GM12878 (cell line): ENCODE data around the gene ITGB5.

Source experiments
- ATF3 ChIP-seq: IDR thresholded peaks from 2 replicates; pipeline ENCODE4 v1.6.1; 2011; ENCODE audit warnings: low read depth, mild to moderate bottlenecking, low read length, moderate library complexity, borderline replicate concordance; ENCODE audit errors: extremely low read depth
- CHD2 ChIP-seq: IDR thresholded peaks from 2 replicates; pipeline ENCODE4 v1.6.1; 2011; ENCODE audit warnings: low read depth, low read length, improper control_type of control experiment, borderline replicate concordance
- DPF2 ChIP-seq: fragments of 450-650 bp; IDR thresholded peaks from 2 replicates; pipeline ENCODE4 v1.6.1; 2017; ENCODE audit warnings: mild to moderate bottlenecking
- EP300 ChIP-seq, 2 experiments: fragments of 150-350 bp in 1 of 2; IDR thresholded peaks; 2 replicates each; pipeline ENCODE4 v1.6.1; 2011 to 2012; ENCODE audit warnings: low read depth in 2 of 2, low read length in 2 of 2, borderline replicate concordance in 1 of 2, improper control_type of control experiment in 1 of 2, inconsistent platforms in 1 of 2; ENCODE audit not compliant: control insufficient read depth in 1 of 2
- FOXM1 ChIP-seq: IDR thresholded peaks from 2 replicates; pipeline ENCODE4 v1.6.1; 2012; ENCODE audit warnings: low read depth, mild to moderate bottlenecking, inconsistent platforms, low read length, moderate library complexity
- GABPA ChIP-seq: IDR thresholded peaks from 2 replicates; pipeline ENCODE4 v1.6.1; 2014; ENCODE audit warnings: antibody characterized with exemption, low read depth, mild to moderate bottlenecking, inconsistent platforms
- NFYB ChIP-seq: IDR thresholded peaks from 2 replicates; pipeline ENCODE4 v1.6.1; 2011; ENCODE audit warnings: low read depth, mild to moderate bottlenecking, low read length, improper control_type of control experiment, moderate library complexity; ENCODE audit not compliant: insufficient read depth
- PAX8 ChIP-seq: fragments of 450-650 bp; IDR thresholded peaks from 2 replicates; pipeline ENCODE4 v1.6.1; 2017; ENCODE audit warnings: mild to moderate bottlenecking, moderate library complexity
- POLR2AphosphoS5 ChIP-seq: IDR thresholded peaks from 2 replicates; pipeline ENCODE4 v1.6.1; 2011; ENCODE audit warnings: mild to moderate bottlenecking, low read length, inconsistent platforms
- TF ChIP-seq, protein P1 (sequence below), 3 experiments: IDR thresholded peaks in 2 of 3; conservative IDR thresholded peaks in 1 of 3; 2 replicates each; pipeline ENCODE4 v1.5.1; 2011; ENCODE audit warnings: low read depth in 3 of 3, low read length in 3 of 3, mild to moderate bottlenecking in 3 of 3, control low read depth in 2 of 3, moderate library complexity in 2 of 3, inconsistent platforms in 1 of 3, mixed read lengths in 1 of 3; ENCODE audit not compliant: control insufficient read depth in 2 of 3, insufficient read depth in 1 of 3; ENCODE audit errors: extremely low read depth in 1 of 3
- TF ChIP-seq, protein P2 (sequence below): IDR thresholded peaks from 2 replicates; pipeline ENCODE4 v1.6.1; 2011; ENCODE audit warnings: low read depth, low read length, improper control_type of control experiment, borderline replicate concordance

GRCh38 chr3:124885466-124886167, 1.5 kb downstream of the ITGB5 start:
- TF ChIP-seq EP300 (IDR thresholded peaks at IDR 0.05; ENCODE audit: borderline replicate concordance in 1 of 2, control insufficient read depth in 1 of 2, low read depth in 2 of 2, low read length in 2 of 2) = no peak
- TF ChIP-seq DPF2 = no peak
- TF ChIP-seq PAX8 = no peak
- TF ChIP-seq ATF3 = no peak
- TF ChIP-seq, protein P1, sequence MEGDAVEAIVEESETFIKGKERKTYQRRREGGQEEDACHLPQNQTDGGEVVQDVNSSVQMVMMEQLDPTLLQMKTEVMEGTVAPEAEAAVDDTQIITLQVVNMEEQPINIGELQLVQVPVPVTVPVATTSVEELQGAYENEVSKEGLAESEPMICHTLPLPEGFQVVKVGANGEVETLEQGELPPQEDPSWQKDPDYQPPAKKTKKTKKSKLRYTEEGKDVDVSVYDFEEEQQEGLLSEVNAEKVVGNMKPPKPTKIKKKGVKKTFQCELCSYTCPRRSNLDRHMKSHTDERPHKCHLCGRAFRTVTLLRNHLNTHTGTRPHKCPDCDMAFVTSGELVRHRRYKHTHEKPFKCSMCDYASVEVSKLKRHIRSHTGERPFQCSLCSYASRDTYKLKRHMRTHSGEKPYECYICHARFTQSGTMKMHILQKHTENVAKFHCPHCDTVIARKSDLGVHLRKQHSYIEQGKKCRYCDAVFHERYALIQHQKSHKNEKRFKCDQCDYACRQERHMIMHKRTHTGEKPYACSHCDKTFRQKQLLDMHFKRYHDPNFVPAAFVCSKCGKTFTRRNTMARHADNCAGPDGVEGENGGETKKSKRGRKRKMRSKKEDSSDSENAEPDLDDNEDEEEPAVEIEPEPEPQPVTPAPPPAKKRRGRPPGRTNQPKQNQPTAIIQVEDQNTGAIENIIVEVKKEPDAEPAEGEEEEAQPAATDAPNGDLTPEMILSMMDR (IDR thresholded peaks at IDR 0.05 in 2 of 3, conservative IDR thresholded peaks at IDR 0.05 in 1 of 3; ENCODE audit: control insufficient read depth in 2 of 3, extremely low read depth in 1 of 3, insufficient read depth in 1 of 3, low read depth in 3 of 3, low read length in 3 of 3) = no peak
- TF ChIP-seq FOXM1 = no peak
- TF ChIP-seq NFYB = no peak
- TF ChIP-seq POLR2AphosphoS5 = no peak
- TF ChIP-seq, protein P2, sequence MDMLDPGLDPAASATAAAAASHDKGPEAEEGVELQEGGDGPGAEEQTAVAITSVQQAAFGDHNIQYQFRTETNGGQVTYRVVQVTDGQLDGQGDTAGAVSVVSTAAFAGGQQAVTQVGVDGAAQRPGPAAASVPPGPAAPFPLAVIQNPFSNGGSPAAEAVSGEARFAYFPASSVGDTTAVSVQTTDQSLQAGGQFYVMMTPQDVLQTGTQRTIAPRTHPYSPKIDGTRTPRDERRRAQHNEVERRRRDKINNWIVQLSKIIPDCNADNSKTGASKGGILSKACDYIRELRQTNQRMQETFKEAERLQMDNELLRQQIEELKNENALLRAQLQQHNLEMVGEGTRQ = no peak
- TF ChIP-seq GABPA = no peak
- TF ChIP-seq CHD2 = no peak
